Gastroesophageal sphincter (tissue), 3 donors: ENCODE measurements around the gene PPARG.

Source experiments
- POLR2AphosphoS5 ChIP-seq: sonication (generic); formaldehyde crosslinking; IDR thresholded peaks from one replicate; pipeline ENCODE4 v1.6.1; 2017; ENCODE audit warnings: antibody characterized with exemption
- TF ChIP-seq, protein P1 (sequence below), 4 experiments: fragments of 200-600 bp in 2 of 4; fragments of 450-650 bp in 2 of 4; sonication (generic) in 1 of 4; IDR thresholded peaks; one replicate each; pipeline ENCODE4 v1.5.1; 2017 to 2019; ENCODE audit warnings: antibody characterized with exemption in 4 of 4, mild to moderate bottlenecking in 2 of 4, moderate library complexity in 2 of 4

DNA sequence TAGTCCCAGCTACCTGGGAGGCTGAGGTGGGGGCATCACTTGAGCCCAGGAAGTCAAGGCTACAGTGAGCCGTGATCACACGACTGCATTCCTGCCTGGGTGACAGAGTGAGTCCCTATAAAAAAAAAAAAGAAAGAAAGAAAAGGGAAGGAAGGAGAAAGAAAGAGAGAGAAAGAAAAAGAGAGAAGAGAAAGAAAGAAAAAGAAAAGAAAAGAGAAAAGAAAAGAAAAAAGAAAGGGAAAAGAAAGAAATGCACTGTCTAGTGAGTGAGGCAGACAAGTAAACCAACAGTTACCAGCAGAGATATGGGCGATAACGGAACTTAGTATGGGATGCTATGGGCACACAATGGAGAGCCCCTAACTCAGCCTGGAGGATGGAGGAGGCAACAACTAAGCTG is 158.2 kb downstream of the PPARG start:
- TF ChIP-seq, protein P1, sequence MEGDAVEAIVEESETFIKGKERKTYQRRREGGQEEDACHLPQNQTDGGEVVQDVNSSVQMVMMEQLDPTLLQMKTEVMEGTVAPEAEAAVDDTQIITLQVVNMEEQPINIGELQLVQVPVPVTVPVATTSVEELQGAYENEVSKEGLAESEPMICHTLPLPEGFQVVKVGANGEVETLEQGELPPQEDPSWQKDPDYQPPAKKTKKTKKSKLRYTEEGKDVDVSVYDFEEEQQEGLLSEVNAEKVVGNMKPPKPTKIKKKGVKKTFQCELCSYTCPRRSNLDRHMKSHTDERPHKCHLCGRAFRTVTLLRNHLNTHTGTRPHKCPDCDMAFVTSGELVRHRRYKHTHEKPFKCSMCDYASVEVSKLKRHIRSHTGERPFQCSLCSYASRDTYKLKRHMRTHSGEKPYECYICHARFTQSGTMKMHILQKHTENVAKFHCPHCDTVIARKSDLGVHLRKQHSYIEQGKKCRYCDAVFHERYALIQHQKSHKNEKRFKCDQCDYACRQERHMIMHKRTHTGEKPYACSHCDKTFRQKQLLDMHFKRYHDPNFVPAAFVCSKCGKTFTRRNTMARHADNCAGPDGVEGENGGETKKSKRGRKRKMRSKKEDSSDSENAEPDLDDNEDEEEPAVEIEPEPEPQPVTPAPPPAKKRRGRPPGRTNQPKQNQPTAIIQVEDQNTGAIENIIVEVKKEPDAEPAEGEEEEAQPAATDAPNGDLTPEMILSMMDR (IDR thresholded peaks at IDR 0.05) = no peak
- TF ChIP-seq POLR2AphosphoS5 = no peak
